Measurements from ENCODE around the gene AMOTL1. TPM values are rescaled to one million over a fixed set of nuclear protein-coding genes. Genes with fewer than 3 reads are reported as not detected.

AMOTL1 gene
- total RNA-seq, 2 donors from 2014 or later: 45.0 to 60.0 TPM

GRCh38 chr11:94728541-94728940 is 39.6 kb upstream of the AMOTL1 start:
- DNase-seq: no peak
- Mint-ChIP-seq H3K4me3 (no peak overlapping the region), H3K4me1 (peaks cover 23% of the 10 kb centered on the region), H3K27ac (no peak overlapping the region), H3K27me3 (ENCODE audit: insufficient read depth) (no peaks in the 10 kb centered on the region), H3K36me3 (ENCODE audit: low read depth) (no peaks in the 10 kb centered on the region), H3K9me3 (no peaks in the 10 kb centered on the region)
- no peak overlapping the region for H3K27ac ChIP-seq (ENCODE audit: low read depth, low read length)
- H3K9ac ChIP-seq (ENCODE audit: extremely low read depth, low read length, poor library complexity, severe bottlenecking): no peak overlapping the region
- no peak for TF ChIP-seq CTCF (conservative IDR thresholded peaks at IDR 0.05)
- peaks cover 9% of the 10 kb centered on the region for H3K4me1 ChIP-seq (ENCODE audit: control insufficient read depth, insufficient read depth, low read length)
- no peaks in the 10 kb centered on the region for H3K9me3 ChIP-seq (ENCODE audit: control insufficient read depth, low read length)
- no peaks in the 10 kb centered on the region for H3K36me3 ChIP-seq (ENCODE audit: control insufficient read depth, insufficient read depth, low read length)
- no peak overlapping the region for H3K4me3 ChIP-seq (ENCODE audit: low read length)
- no peaks in the 10 kb centered on the region for H3K27me3 ChIP-seq (ENCODE audit: control insufficient read depth, insufficient read depth, low read length, poor library complexity, severe bottlenecking)
- WGBS, 2 experiments (ENCODE audit: insufficient coverage in 1 of 2, insufficient read length in 1 of 2): 89% methylated on average over 1 of the region's 1 CpG; no CpG with 5 or more reads in 1 of the 2 experiments

- no peak for TF ChIP-seq CTCF (conservative IDR thresholded peaks at IDR 0.05)
- no peak for DNase-seq
- no peak overlapping the region for H3K27ac Mint-ChIP-seq
- H3K27ac ChIP-seq (ENCODE audit: low read depth, low read length): no peak overlapping the region
- no peaks in the 10 kb centered on the region for H3K9me3 ChIP-seq (ENCODE audit: control insufficient read depth, low read length)
- no peaks in the 10 kb centered on the region for H3K27me3 Mint-ChIP-seq (ENCODE audit: insufficient read depth)
- H3K27me3 ChIP-seq (ENCODE audit: control insufficient read depth, insufficient read depth, low read length, poor library complexity, severe bottlenecking): no peaks in the 10 kb centered on the region
- H3K4me3 Mint-ChIP-seq: no peak overlapping the region
- no peak overlapping the region for H3K9ac ChIP-seq (ENCODE audit: extremely low read depth, low read length, poor library complexity, severe bottlenecking)
- peaks cover 15% of the 10 kb centered on the region for H3K4me1 ChIP-seq (ENCODE audit: control insufficient read depth, insufficient read depth, low read length)
- no peaks in the 10 kb centered on the region for H3K9me3 Mint-ChIP-seq
- peaks cover 29% of the 10 kb centered on the region for H3K4me1 Mint-ChIP-seq
- no peaks in the 10 kb centered on the region for H3K36me3 ChIP-seq (ENCODE audit: control insufficient read depth, insufficient read depth, low read length)
- WGBS, 2 experiments (ENCODE audit: insufficient coverage in 1 of 2, insufficient read length in 1 of 2): 92 to 96% methylated on average over 5 to 6 of the region's 7 CpGs
- H3K4me3 ChIP-seq (ENCODE audit: low read length): no peak overlapping the region
- H3K36me3 Mint-ChIP-seq (ENCODE audit: low read depth): no peaks in the 10 kb centered on the region
Measured at GRCh38 chr11:94728966-94729751, 39.0 kb upstream of the AMOTL1 start.

- Histone ChIP-seq H3K4me3 (ENCODE audit: low read length) (no peak overlapping the region), H3K4me1 (ENCODE audit: control insufficient read depth, insufficient read depth, low read length) (peaks cover 22% of the 10 kb centered on the region), H3K9me3 (ENCODE audit: control insufficient read depth, low read length) (no peaks in the 10 kb centered on the region), H3K27ac (ENCODE audit: low read depth, low read length) (no peak overlapping the region), H3K9ac (ENCODE audit: extremely low read depth, low read length, poor library complexity, severe bottlenecking) (no peak overlapping the region), H3K27me3 (ENCODE audit: control insufficient read depth, insufficient read depth, low read length, poor library complexity, severe bottlenecking) (no peaks in the 10 kb centered on the region), H3K36me3 (ENCODE audit: control insufficient read depth, insufficient read depth, low read length) (no peaks in the 10 kb centered on the region)
- H3K27ac Mint-ChIP-seq: no peak overlapping the region
- H3K9me3 Mint-ChIP-seq: no peaks in the 10 kb centered on the region
- DNase-seq: no peak
- TF ChIP-seq CTCF (conservative IDR thresholded peaks at IDR 0.05): no peak
- no peak overlapping the region for H3K4me3 Mint-ChIP-seq
- H3K27me3 Mint-ChIP-seq (ENCODE audit: insufficient read depth): no peaks in the 10 kb centered on the region
- peaks cover 39% of the 10 kb centered on the region for H3K4me1 Mint-ChIP-seq
- 83% methylated on average over 1 of the region's 1 CpG; no CpG with 5 or more reads in 1 of the 2 experiments for WGBS, 2 experiments (ENCODE audit: insufficient coverage in 1 of 2, insufficient read length in 1 of 2)
- no peaks in the 10 kb centered on the region for H3K36me3 Mint-ChIP-seq (ENCODE audit: low read depth)
Measured at GRCh38 chr11:94730153-94730552, 38.0 kb upstream of the AMOTL1 start.
